HG02642 (cell line): ENCODE data around the gene THOC5.

Experiments
- ATAC-seq: cut with Tn5 transposase; IDR thresholded peaks from one replicate; pipeline ENCODE4 v1.9.1; 2021; ENCODE audit warnings: mild to moderate bottlenecking; ENCODE audit not compliant: unreplicated experiment, poor library complexity

The THOC5 gene

DNA sequence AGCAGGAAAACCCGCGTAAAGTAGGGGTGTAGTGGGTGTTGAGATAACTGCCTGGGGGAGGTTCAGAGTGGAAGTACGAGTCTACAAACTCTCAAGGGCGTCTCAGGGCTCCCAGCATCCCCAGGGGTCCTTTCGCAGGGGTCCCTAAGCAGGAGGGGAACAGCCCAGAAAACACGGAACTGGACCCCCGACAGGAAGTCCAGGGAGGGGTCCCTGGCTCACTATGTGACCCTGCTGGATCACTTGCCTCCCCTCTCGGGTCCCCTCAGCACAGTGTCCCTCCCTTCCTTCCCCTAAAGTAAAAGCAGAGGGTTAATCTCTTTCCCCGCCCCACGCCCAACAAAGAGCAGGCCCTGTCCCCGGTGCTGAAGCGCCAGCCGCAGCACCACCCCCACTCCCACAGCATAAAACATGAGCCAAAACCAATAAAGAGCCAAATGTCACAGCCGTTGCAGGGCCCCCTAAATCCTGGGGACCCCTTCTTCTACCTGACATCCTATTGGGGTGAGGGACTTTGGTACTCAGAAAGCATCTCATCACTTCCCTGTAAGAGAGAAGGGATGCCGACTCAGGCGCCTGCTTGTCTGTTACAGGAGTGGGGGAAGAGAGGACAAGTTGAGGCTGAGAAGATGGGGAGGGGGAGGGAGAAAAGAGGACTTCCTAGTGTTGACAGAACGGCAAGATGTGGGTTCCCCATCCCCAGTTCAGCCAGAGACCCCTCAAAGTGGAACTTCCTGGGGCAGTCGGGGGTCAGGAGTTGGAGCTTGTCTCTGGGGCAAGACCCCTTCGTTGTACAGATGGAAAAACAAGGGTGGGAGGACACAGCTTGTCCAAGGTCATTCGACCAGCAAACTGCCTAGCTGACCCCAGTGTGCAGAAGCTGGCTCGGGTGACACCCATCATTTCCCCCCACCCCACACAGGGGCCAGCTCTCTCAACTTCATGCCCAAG is 75.0 kb downstream of the THOC5 start:
- no peak for ATAC-seq

DNA sequence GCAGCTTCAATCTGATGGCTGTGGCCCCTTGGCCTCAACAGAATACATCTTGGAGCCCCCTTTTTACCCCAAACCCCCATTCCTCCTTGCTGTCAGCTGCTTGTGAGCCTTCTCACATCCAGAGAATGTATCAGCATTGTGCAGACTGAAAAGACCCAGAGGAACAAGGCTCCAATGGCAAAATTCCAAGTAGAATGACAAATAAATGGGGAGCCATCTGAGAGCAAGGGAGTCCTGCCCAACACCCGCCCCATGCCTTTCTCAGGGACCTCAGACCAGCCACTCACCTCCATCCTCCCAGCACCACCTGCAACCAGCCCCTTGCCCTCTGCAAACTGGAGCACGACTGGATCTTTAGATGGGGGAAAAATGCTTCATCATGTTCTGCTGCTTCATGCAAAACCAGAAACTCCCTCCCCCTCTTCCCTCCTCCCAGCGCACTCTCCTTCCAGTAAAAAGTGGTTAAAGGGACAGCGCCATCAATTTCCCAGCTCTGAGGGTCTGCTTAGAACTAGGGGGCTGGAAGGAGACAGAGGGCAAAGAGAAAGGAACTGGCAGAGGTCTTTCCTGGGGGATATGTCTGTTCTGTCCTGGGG is 75.7 kb downstream of the THOC5 start:
- ATAC-seq: no peak

DNA sequence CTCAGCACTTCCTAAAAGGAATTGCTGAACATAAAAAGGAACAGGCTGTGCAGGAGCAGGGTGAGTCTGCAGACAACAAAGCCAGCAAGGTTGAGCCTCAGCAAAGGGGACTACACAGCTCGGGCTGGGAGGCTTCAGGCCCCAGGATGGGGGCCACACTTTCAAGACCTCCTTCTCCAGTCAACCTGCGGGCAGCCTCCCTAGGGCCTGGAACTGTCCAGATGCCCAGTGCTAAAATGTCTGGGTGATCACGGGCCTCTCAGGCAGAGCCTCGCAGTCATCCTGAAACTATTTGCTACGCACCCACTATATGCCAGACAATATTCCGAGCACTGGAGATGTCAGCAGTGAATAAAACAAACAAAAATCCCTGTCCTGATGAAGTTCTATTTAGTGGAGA is 77.4 kb downstream of the THOC5 start:
- no peak for ATAC-seq

DNA sequence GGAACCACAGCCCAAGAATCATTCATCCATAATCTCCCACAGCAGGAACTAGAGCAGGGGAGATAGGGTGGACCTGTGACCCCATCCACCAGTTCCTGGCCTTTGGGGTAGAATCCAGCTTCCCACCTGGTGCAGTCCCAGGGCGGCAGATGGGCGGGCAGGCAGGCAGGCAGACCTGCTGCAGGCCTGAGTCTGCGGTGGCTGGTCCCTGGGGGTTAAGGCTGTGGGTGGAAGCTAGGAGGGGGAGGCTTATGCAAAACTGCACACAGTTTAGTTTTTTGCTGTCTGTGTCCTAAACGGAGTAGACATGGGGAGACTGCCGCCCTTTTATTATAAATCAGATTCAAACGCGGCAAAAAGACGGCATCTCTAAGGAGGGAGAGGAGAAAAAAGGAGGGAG is 78.0 kb downstream of the THOC5 start:
- peak; percentile 73 for ATAC-seq

DNA sequence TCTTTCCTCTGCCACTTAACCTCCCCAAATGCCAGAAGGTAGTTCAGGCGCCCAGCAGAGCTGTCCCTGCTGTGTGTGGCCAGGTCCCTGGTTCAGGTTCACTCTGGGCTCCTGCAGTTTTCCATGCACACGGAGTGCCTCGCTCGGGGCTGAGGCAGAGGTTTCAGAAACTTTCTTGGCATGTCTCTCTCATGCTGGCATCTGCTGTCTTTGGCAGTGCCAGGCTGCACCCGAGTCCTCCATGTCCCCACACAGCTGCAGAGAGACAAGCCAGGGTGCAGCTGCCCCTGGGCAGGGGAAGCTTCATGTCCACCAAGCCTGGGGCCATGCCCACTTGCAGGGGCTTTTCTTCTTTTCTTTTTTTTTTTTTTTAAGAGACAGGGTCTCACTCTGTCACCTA is 80.6 kb downstream of the THOC5 start:
- ATAC-seq: no peak

DNA sequence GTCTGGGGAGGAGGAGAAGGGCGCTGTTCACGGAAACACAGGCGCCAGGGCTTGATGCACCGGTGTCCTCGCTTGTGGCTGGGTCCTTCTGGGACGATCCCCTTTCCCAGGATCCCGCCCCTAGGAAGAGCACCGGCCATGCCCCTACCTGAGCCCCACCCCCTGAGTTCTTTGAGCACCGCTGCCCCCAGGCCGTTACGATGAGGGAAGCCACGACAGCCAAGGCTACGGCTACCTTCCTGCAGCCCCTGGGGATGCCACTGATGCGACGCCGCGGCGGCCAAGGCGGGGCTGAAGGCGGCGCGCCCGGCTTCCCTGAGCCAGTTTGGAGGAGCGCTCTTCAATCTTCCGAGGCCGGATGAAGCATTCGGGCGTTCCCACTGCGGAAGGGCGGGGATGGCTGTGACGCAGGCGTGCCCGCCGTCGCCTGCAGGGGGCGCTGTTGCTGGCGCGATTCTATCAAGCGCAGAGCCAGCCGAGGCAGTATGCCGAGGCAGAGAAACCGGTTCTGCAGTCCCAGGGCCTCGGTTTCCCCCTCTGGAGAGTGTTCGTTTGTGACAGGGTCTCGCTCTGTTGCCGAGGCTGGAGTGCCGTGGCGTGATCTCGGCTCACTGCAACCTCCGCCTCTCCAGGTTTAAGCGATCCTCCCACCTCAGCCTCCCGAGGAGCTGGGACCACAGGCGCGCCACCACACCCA is 83.2 kb downstream of the THOC5 start:
- ATAC-seq: peak; percentile 39

DNA sequence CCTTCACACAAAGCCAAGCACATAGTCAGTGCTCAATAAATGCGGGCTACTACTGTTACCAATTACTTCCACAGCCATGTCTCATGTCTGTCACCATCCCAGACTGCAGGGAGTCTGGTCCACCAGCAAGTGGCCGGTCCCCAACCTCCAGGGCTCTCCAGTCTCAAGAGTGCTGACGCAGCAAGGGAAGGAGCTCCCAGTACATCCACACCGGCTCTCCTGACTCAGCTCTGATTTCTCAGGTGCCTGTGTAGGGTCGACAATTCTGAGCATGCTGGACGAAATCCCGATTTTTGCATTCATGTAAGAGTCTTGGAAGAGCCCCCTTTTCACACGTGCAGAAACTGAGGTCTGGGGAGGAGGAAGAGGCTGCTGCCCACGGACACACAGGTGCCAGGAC is 83.8 kb downstream of the THOC5 start:
- no peak for ATAC-seq

DNA sequence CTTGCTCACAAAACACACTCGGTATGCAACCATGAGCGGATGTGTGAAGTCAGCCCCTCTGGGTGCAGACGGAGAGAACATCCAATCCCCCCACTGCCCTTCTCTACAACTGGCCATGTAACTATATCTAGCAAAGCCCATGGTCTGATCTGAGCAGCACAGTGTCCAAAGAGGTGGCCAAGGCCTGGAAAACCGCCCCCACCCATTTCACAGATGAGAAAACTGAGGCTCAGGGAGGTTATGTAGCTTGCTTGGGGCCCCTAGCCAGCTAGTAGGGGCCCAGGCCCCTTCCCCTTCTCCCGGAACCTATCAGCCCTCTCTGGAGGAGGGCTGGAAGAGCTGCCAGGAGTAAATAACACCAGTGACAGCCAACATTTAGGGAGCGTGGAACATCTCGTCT is 89.0 kb downstream of the THOC5 start:
- no peak for ATAC-seq

DNA sequence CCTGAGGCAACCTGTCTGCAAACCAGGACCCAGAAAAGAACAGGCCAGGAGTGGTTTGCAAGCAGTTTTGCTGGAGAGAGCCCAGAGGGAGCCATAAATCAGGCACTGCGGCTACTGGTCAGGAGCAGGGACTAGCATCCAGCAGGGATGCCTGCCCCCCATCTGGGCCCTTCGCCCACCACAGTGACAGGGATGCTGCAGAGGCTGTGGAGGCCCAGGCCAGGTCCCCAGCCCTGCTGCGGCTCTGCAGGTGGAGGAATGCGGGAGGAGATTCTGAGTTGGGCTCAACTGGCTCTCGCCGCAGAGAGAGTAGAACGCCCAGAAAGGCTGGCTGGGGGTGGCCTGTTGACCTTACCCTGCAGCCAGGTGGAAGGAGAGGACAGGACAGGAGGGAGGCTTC is 89.9 kb downstream of the THOC5 start:
- no peak for ATAC-seq

DNA sequence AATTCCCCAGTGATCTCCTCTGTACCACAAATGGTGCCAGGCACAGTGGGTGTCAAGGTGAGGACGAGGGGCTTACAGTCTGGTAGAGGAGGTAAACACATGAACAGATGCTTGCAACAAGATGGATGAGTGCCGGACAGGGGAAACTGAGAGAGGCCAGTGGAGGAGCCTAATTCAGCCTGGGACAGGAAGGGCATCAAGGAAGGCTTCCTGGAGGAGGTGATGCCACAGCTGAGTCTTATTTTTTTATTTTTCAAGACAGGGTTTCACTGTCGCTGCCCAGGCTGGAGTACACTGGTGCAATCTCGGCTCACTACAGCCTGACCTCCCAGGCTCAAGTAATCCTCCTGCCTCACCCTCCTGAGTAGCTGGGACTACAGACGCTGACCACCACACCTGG is 92.3 kb downstream of the THOC5 start:
- ATAC-seq: no peak

DNA sequence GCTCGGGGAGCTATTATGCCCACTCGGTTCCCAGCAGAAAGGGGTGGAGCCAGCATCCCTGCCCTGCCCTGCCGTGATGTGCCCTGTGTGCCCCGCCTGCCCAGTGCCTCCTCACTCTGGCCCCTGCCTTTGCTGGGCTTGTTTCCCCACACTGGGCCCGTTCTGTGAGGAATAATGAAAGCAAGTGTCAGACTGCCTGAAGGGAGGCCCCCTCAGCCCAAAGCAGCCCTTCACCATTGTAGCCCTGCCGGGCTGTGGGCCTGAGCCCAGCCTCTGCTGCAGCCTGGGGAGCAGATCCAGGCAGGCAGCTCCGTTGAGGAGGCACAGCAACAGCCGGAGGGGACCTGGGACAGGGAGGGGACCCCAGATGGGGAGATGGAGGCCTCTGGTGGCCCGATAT is 93.8 kb downstream of the THOC5 start:
- no peak for ATAC-seq

DNA sequence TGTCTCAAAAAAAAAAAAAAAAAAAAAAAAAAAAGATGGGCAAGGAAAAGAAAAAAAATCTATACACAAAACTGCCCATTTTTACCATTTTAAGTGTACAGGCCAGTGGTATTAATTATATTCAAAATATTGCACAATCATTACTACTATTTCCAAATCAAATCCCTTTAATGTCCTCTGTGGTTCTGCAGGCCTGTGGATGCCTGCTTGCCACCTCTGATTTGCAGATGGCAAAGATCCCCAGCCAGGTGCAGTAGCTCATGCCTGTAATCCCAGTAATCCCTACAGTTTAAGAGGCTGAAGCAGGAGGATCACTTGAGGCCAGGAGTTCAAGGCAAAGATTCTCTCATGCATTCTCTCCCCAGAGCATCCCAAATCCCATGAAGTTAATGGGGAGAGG is 95.0 kb downstream of the THOC5 start:
- no peak for ATAC-seq

DNA sequence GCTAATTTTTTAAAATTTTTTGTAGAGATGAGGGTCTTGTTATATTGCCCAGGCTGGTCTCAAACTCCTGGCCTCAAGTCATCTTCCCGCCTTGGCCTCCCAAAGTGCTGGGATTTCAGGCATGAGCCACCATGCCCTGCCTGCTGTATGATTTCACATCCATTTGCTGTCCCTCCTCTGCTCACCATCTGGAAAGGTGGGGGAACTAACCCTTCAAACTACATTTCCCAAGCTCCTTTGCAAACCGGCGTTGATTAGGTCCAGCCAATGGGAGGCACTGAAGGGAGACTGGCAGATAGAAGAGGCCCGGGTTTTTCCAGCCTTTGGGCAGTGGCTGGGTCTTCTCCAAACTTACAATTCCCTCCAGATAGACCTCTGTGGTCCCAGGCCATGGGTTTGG is 95.8 kb downstream of the THOC5 start:
- no peak for ATAC-seq

DNA sequence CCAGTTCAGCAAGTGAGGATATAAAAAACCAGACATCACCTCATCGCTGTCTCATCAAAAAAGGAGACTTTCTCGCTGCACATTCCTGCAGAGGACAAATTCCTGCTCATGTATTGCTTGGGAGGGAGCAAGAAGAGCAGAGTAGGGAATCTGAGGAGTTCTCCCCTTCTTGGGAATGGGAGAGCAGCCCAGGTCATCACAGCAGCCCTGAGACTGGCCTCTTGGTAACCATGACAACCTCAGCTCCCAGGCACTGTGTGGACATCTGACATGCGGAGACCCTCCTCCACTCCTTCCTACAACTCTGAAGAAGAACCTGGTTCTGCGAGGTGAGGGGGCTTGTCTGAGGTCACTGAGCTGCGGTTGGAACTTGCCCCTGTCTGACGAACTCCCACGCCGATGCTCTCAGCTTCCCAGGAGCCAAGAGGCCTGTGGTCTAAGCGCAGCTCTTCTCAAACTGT is 97.3 kb downstream of the THOC5 start:
- no peak for ATAC-seq
